Fibroblast of peridontal ligament (primary cell): ENCODE results near the gene CT47A1.
"Not testable (repeated sequence)": the region's sequence is repeated elsewhere in the genome, so short reads cannot be mapped to it uniquely, and the experiment has no call there.

Experiments used
- DNase-seq: peaks from one replicate; pipeline ENCODE4 v3.0.0-alpha.2; 2010; ENCODE audit errors: extremely low read depth

CT47A1 gene

DNA sequence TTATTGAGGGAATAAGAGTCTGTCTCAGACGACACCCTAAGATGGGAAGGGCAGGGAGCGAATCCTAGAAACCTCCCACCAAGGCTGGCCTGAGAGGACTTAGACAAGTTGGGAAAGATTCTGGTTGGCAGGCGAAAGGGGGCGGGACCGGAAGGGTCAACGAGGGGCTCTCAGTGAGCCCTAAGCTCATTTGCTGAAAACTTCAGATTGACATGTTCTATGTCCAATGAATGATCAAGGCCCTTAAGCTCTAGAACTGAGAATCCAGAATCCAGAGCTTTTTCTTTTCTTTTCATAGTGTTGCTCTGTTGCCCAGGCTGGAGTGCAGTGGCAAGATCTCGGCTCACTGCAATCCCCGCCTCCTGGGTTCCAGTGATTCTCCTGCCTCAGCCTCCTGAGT lies at the start of gene CT47A1:
Gene CT47A1, minus strand, starts transcription at position 101 of the 400 bp plus-strand sequence. CDS start 231 bp downstream, outside the sequence.
- DNase-seq, result not testable (repeated sequence)

DNA sequence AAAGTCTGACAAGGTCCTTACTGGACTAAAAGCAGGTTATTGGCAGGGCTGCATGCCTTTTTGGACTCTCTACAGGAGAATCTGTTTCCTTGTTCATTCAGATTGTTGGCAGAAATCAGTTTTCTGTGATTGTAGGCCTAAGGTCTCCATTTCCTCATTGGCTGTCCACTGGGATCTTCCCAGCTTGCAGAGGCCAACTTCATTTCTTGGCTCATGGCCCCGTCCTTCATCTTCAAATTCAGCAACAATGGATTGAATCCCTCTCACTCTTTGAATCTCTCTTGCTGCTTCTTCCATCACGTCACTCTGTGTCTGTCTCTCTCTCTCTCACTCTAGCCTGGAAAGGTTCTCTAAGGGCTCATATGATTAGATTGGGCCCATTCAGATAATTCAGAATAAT lies 47.0 kb upstream of the CT47A1 start:
- no peak for DNase-seq

DNA sequence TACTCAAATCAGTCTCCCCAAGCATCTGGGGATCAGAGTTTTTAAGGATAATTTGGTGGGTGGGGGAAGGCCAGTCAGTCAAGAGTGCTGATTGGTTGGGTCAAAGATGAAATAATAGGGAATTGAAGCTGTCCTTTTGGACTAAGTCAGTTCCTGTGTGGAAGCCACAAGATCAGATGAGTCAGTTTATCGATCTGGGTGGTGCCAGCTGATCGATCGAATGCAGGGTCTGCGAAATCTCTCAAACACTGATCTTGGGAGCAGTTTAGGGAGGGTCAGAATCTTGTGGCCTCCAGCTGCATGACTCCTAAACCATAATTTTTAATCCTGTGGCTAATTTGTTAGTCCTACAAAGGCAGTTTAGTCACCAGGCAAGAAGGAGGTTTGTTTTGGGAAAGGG lies 44.5 kb upstream of the CT47A1 start:
- no peak for DNase-seq

DNA sequence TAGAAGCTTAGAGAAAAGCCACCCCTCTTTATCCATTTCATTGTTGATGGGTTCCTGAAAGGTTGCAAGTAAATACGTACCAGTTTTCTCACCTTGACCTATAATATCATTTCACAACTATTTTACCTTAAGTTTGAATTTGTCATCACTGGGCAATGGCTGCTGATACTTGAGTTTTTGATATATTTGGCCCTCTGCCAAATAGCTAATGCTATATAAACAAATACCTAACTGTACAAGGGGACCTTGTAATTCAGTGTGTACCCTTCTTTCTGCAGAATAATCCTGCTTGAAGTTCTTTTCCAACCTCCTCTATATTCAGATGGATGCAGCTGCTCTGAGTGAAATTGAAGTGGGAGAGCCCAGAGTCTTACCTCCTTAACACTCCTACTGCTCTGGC lies 42.9 kb upstream of the CT47A1 start:
- DNase-seq, result no peak

DNA sequence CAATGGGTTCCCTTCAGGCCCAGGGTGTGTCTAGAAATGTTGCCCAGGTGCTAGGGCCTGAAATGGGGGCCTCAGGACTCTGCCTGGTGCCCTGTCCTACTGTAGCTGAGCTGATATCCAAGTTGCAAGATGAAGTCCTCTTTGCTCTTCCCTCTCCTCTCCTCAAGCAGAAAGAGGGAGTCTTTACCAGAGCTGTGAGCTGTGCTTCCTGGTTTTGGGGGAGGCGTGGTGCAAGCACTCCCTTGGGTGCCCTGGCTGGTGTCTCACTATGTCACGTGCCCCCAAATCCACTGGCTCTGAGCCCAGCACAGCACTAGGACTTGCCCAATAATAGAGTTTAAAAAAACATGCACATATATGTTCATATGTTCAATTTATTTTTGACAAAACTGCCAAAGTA lies 29.3 kb upstream of the CT47A1 start:
- no peak for DNase-seq

GRCh38 chrX:121013897-121014455 lies 28.4 kb upstream of the CT47A1 start:
- no peak for DNase-seq

DNA sequence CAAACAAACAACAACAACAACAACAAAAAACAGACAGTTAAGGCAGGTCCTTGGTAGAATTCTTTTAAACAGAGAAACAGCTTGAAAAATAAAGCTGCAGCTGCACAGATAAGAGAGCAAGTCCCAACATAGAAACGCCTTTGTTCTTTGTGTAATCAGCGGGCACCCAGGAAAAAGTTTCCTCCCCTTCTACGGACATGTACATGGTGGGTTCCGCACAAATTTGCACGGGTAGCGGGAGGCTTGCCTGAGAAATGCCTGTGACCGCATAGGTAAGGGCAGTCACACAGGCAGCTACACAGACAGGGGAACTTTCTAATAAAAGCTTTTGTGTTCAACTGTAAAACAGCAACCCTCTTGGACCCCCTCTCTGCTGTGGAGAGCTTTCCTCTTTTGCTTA lies 25.7 kb upstream of the CT47A1 start:
- no peak for DNase-seq

- DNase-seq, result no peak
These were observed 24.7 kb upstream of the CT47A1 start for GRCh38 chrX:121010218-121010617.

GRCh38 chrX:121009764-121010163 lies 24.2 kb upstream of the CT47A1 start:
- no peak for DNase-seq

GRCh38 chrX:121008920-121009319 lies 23.4 kb upstream of the CT47A1 start:
- no peak for DNase-seq

DNA sequence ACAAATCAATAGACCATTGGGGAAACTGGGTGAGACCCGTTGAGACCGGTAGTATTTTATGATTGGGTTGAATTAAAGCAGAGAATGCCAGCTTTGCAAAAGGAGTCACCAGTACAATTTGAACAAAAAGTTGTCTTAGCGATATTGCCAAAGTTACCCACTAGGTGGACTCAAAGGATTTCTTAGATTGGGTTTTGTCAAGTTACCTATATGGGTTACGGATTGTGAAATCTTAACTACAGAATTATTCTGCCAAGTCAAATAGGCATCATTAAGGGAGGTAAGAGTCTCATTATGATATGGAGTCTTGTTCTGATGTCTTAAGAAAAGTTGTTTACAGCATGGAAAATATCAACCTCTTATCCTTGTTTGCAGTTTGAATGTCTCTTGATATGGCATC lies 15.0 kb upstream of the CT47A1 start:
- no peak for DNase-seq

DNA sequence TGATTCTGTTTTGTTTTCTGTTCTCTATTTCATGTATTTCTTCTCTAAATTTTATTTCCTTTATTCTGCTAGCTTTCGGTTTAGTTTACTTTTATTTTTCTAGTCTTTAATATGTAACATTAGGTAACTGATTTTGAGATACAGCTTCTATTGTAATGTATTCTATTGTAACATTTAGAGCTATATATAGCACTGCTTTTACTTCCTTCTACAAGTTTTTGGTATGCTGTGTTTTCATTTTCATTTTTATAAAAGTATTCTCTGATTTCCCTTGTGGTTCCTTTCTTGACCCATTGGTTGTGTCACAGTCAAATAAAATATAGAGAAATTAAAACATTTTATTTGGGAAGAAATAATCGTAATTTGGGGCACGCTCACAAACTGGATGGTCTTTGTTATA lies 13.9 kb upstream of the CT47A1 start:
- DNase-seq, result no peak

GRCh38 chrX:120956500-120956899 lies 29.1 kb downstream of the CT47A1 start, which contains the start of gene CT47A7:
Gene CT47A7 (minus strand): TSS chrX:120956600. CDS start chrX:120956345, 255 bp downstream.
- DNase-seq, result not testable (repeated sequence)
